Activated T-helper 1 cell treated with anti-CD3 and anti-CD28 coated beads, Interleukin-2, amount 50 U/mL, for 16 hours (primary cell): ENCODE results near the gene IFI44L.

Source experiments
- DNase-seq, 2 donors: peaks; one replicate each; pipeline ENCODE4 v3.0.0-alpha.2; 2020; ENCODE audit warnings: low read depth in 1 of 2, low spot score in 1 of 2

The IFI44L gene

GRCh38 chr1:78619803-78620579 is at the start of gene IFI44L:
IFI44L (plus strand) TSS chr1:78620448; CDS start chr1:78627916, 7,468 bp downstream.
- peak in 1 of 2 donors; percentile 42 for DNase-seq

DNA sequence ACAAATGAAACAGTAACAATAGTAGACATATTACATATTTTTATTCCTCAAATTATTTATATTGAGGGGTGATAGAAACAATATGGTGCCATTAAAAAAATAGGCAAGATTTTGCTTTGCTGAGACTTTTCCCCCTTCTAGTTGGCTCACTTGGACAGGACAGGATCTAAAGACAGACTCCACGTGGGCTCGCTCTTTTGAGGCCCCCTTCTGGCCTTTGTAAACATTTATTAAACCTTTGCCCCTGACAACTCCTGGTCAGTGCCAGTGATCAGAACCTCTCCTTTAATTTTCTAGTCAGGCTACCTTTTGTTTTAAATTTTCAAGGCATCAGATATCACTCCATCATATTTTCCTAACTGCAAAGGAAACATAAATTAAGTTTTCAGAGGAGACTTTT is 49.7 kb upstream of the IFI44L start:
- DNase-seq: no peak

DNA sequence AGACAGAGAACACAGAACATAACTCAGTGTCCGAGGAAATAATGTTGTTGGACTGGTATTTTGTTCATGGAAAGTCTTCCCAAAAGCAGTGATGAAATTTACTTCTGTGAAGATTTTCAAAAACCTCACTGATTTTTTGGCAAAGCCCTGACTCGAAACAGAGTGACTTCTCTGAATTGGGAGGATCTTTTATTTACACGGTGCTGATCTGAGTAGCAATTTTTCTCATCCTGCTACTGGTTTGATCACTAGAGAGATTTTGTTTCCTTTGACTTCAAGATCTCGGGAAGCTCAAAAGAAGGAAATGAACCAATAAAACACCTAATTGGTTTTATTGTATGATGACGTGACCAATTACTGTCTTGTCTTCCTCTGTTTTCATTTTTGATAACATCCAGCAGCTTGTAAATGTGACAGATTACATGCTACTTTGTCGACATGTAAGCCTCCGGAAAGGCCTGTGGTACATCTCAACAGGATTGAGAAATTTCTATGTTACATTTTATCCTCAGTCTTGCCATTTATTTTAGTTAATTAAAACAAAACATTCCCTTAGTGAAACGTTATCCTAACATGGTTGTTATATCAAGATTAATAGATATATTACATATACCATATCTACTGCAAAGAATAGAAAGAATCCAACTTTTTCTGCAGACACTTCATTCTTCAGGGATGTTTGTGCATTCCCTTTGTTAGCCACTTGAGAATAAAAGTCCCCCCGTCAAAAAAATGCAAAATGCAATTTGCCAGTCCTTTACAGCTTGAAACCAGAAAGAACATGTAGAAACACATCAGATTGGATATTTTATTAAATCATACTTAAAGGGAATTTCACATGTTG is 42.8 kb upstream of the IFI44L start:
- DNase-seq: no peak

DNA sequence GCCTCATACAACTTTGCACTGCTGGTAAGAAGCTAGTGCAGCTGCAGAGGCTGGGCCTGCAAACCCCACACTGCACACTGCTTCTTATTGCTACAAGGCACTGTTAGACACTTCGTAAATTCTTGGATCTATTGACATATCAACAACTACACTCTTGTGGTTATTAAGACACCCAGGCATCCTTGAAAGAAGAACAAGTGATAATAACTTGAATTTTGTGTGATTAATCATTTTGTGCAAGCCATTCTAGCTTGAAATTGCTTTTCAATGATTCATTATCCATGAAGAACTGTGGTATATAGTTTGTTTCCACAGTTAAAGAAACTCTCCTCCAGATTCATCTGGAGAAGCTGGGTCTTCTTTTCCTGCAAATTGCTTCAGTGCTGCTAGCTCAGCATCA is 33.7 kb upstream of the IFI44L start:
- DNase-seq: no peak

DNA sequence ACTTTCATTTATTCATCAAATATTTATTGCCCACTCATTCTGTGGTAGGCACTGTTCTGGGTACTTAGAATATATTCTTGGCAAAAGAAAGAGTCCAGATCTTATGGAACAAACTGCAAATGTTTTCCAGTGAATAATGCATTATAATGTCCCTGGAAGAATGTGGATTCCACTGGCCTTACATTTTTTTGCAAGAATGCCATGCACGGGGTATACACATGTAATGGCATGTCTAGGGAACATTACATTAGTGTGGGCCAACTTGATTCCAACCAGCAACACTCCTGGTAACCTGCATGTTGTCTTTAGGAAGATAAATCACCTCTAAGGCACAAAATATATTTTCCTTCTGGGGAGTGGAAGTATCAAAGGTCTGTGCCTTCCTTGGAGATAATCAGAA is 33.0 kb upstream of the IFI44L start:
- DNase-seq: no peak

- DNase-seq: no peak
Measured at GRCh38 chr1:78591971-78592370, 28.3 kb upstream of the IFI44L start.

DNA sequence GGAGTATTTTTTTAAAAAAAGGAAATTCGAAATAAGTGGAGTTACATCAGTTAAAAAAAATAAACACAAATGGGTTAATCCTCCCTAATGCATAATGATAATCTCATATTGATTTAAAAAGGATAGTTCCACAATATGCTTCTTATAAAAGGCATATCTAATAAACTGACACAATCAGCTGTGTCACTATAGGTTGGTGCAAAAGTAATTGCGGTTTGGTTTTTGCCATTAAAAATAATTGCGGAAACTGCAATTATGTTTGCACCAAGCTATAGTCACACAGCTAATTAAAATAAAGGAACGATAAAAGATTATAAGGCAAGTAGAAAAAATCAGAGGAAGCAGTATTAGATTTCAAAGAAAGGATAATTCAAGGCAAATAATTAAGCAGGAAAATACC is 21.0 kb upstream of the IFI44L start:
- no peak for DNase-seq

GRCh38 chr1:78601068-78601467 is 19.2 kb upstream of the IFI44L start:
- no peak for DNase-seq

GRCh38 chr1:78603206-78603605 is 17.0 kb upstream of the IFI44L start:
- DNase-seq: no peak

- DNase-seq: no peak
Measured at GRCh38 chr1:78604643-78605042, 15.6 kb upstream of the IFI44L start.

GRCh38 chr1:78606274-78606673 is 14.0 kb upstream of the IFI44L start:
- no peak for DNase-seq

GRCh38 chr1:78607334-78607927 is 12.8 kb upstream of the IFI44L start:
- no peak for DNase-seq

GRCh38 chr1:78607944-78608343 is 12.3 kb upstream of the IFI44L start:
- no peak for DNase-seq

DNA sequence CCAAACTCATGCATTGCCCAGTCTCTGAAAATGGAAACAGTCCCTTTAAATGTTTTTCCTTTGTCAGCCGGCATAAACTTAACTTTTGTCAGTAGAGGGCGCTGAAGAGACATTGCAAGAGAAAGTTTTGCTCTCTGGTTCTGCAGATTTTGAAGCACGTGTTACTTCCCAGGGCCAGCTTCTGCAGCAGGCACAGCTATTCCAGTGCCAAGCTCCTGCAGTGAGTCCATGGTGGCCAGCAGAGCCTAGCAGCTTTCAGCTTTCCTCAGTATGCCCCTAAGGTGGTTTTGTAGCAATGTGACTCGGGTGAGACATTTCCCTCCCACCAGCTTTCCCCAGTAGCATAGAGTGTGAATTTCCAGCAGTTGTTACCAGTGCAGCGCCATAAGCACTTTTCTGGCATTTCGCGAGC is 2.6 kb upstream of the IFI44L start:
- DNase-seq: peak in 1 of 2 donors; percentile 31

DNA sequence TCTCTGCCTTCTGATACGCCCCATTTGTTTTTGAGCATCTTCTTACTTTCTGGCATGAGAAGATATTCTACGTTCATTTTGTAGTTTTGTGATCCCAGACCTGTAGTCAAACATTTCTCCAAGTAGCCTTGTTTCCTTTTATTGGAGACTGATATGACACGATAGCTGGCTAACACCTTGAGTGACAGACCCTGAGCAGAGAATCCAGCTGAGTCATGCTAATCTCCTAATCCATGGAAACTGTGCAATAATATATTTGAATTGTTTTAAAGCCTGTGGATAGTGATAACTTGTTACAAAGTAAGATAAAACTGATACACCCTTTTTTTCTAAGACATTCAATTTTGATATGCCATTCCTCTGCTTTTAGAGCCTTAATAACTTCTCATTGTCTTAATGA is 1.2 kb upstream of the IFI44L start:
- DNase-seq: no peak

- DNase-seq: no peak
Measured at GRCh38 chr1:78619446-78619802, 824 bp upstream of the IFI44L start.

DNA sequence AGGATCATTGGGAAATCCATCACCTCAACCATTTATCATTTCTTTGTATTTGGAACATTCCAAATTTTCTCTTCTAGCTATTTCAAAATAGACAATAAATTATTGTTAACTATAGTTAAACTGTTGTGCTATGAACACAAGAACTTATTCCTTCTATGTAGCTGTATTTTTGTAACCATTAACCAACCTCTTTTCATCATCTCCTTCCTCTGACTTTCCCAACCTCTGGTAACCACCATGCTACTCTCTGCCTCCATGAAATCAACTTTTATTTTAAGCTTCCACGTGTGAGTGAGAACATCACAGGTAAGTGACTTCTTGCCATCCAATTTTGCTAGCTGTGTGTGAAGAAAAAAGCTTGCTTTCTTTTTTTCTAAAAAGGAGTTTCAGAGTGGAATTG is 418 bp downstream of the IFI44L start:
- DNase-seq: no peak

DNA sequence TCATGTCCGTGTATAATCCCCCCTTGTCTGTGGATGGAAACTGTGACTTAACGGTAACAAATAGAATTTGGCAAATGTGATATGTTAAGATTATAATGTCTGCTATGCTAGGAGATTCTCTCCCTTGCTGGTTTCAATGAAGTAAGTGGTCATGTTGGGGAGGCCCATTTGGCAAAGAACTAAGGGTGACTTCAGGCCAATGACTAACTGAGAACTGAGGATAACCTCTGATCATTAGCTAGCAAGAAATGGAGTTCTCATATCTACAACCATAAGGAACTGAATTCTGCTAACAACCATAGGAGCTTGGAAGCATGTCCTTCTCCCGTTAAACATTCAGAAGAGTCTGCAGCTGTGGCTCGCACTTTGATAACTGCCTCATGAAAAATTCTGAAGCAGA is 2.3 kb downstream of the IFI44L start:
- DNase-seq: no peak

DNA sequence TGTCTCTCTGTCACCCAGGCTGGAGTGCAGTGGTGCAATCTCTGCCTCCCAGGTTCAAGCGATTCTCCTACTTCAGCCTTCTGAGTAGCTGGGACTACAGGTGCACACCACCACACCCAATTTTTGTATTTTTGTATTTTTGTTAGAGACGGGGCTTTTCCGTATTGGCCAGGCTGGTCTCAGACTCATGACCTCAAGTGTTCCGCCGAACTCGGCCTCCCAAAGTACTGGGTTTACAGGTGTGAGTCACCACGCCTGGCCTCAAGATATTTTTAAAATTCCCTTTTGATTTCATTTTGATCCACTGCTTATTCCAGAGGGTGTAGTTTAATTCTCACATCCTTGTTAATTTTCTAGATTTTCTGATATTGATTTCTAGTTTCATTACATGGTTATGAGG is 3.8 kb downstream of the IFI44L start:
- no peak for DNase-seq

DNA sequence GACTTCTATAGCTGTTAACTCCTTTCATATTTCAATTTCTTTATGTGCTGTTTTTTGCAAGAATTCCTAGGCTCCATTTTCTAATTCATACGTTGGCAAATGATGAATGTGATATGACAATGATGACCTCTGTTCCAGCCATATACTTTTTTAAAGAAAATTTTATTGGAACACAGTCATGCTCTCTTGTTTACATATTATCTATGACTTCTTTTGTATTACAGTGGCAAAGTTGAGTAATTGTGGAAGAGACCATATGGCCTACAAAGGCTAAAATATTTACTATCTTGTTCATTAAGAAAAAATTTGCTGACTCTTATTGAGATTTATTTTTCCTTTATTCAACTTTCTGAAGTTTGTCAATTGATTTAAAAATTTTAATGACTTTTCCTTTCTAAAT is 7.1 kb downstream of the IFI44L start:
- DNase-seq: no peak

DNA sequence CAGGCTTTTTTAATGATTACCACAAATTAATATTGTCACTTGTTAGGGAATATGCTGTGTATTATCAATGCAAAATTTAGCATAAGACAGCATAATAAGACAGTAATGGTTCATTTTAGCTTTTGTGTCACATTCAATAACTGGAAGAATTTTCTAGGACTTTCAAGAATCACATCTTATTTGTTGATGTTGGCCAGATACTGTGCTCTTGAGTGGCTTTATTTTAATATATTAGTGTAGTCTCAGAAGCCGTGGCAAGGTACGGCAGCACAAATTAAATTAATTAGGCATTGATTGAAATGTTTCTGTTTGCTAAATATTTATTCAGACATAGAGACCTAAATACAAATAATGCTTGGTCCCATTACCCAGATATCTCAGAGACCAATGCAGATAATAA is 10.4 kb downstream of the IFI44L start:
- no peak for DNase-seq

GRCh38 chr1:78633209-78633608 is 13.0 kb downstream of the IFI44L start:
- DNase-seq: no peak
